ENCODE measurements around the gene PAFAH2.

DNA sequence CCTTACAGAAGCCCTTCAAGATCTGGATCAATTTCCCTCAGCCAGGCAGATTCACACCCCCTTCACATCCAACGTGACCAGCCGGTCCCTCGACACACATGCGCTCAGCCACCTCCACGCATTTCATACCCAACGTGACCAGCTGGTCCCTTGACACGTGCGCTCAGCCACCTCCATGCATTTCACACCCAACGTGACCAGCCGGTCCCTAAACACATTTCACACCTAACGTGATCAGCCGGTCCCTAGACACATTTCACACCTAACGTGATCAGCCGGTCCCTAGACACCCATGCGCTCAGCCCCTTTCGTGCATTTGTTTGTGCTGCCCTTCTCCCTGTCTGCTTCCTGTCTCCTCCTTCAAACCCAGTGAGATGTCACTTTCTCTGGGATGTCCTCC, 8.8 kb upstream of the PAFAH2 start:
- TF ChIP-seq ZC3H10 (CRISPR knock-in tag; IDR thresholded peaks at IDR 0.05) (no peak), ARNTL (CRISPR knock-in tag; IDR thresholded peaks at IDR 0.05; ENCODE audit: borderline replicate concordance, low read depth) (no peak), ZNF8 (CRISPR knock-in tag; IDR thresholded peaks at IDR 0.05) (no peak), ZFP30 (CRISPR knock-in tag; IDR thresholded peaks at IDR 0.05) (no peak), PPARA (CRISPR knock-in tag; IDR thresholded peaks at IDR 0.05; ENCODE audit: borderline replicate concordance) (no peak), TCF4 (CRISPR knock-in tag; IDR thresholded peaks at IDR 0.05; ENCODE audit: borderline replicate concordance) (no peak)
- TF ChIP-seq, protein P1, sequence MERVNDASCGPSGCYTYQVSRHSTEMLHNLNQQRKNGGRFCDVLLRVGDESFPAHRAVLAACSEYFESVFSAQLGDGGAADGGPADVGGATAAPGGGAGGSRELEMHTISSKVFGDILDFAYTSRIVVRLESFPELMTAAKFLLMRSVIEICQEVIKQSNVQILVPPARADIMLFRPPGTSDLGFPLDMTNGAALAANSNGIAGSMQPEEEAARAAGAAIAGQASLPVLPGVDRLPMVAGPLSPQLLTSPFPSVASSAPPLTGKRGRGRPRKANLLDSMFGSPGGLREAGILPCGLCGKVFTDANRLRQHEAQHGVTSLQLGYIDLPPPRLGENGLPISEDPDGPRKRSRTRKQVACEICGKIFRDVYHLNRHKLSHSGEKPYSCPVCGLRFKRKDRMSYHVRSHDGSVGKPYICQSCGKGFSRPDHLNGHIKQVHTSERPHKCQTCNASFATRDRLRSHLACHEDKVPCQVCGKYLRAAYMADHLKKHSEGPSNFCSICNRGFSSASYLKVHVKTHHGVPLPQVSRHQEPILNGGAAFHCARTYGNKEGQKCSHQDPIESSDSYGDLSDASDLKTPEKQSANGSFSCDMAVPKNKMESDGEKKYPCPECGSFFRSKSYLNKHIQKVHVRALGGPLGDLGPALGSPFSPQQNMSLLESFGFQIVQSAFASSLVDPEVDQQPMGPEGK (CRISPR knock-in tag; IDR thresholded peaks at IDR 0.05; ENCODE audit: borderline replicate concordance), result no peak
